SU-DHL-6 (cell line): Measurements from ENCODE around the gene SELENON.

Source experiments
- H2AFZ ChIP-seq: fragments of 200-600 bp; sonication (generic); 2 replicates; pipeline ENCODE4 v1.6.1; 2014; ENCODE audit warnings: low read depth, mild to moderate bottlenecking, moderate library complexity, mixed read lengths, antibody characterized with exemption, low read length; ENCODE audit not compliant: severe bottlenecking
- H3F3A ChIP-seq: fragments of 200-600 bp; shearing (Covaris generic); 2 replicates; pipeline ENCODE4 v1.6.0; 2016; ENCODE audit warnings: antibody characterized with exemption, mild to moderate bottlenecking; ENCODE audit not compliant: insufficient read depth
- H3K27ac ChIP-seq: fragments of 200-600 bp; sonication (generic); 2 replicates; pipeline ENCODE4 v1.5.1; 2016; ENCODE audit warnings: low read depth, mild to moderate bottlenecking, low read length, moderate library complexity, mixed read lengths
- H3K27me3 ChIP-seq: fragments of 200-600 bp; sonication (generic), shearing (Covaris generic); 2 replicates; pipeline ENCODE4 v1.6.0; 2014; ENCODE audit warnings: mild to moderate bottlenecking, low read length
- H3K36me3 ChIP-seq: fragments of 200-600 bp; sonication (generic); 2 replicates; pipeline ENCODE4 v1.6.1; 2014; ENCODE audit warnings: mild to moderate bottlenecking, low read length, mixed read lengths
- H3K4me2 ChIP-seq: fragments of 300-600, 200-600 bp; shearing (Covaris generic), sonication (generic); 2 replicates; pipeline ENCODE4 v1.6.0; 2014; ENCODE audit warnings: low read length, low read depth, mild to moderate bottlenecking; ENCODE audit not compliant: poor library complexity, severe bottlenecking
- H3K4me3 ChIP-seq: fragments of 200-600 bp; sonication (generic); 2 replicates; pipeline ENCODE4 v1.5.1; 2014; ENCODE audit warnings: antibody characterized with exemption, low read length, mild to moderate bottlenecking, mixed read lengths; ENCODE audit not compliant: insufficient read depth, poor library complexity, severe bottlenecking
- H3K79me2 ChIP-seq: fragments of 200-600 bp; sonication (generic); 2 replicates; pipeline ENCODE4 v1.6.1; 2014; ENCODE audit warnings: mild to moderate bottlenecking, low read length, moderate library complexity; ENCODE audit not compliant: insufficient read depth
- H3K9ac ChIP-seq: fragments of 200-600 bp; sonication (generic); 2 replicates; pipeline ENCODE4 v1.7.0; 2014; ENCODE audit warnings: mild to moderate bottlenecking, low read length
- H3K9me2 ChIP-seq: fragments of 200-600 bp; sonication (generic); replicated peaks from 2 replicates; pipeline ENCODE4 v1.6.1; 2014; ENCODE audit warnings: low read length; ENCODE audit not compliant: insufficient read depth
- H3K9me3 ChIP-seq: fragments of 200-600 bp; sonication (generic); 2 replicates; pipeline ENCODE4 v1.6.1; 2014; ENCODE audit warnings: low read length, mixed read lengths; ENCODE audit not compliant: insufficient read depth
- H4K20me1 ChIP-seq: fragments of 200-600 bp; sonication (generic); 2 replicates; pipeline ENCODE4 v1.6.1; 2014; ENCODE audit warnings: low read depth, mild to moderate bottlenecking, antibody characterized with exemption, low read length, moderate library complexity, mixed read lengths
- EZH2phosphoT487 ChIP-seq: fragments of 200-600 bp; sonication (generic), shearing (Covaris generic); conservative IDR thresholded peaks from 2 replicates; pipeline ENCODE4 v1.6.1; 2018; ENCODE audit warnings: mild to moderate bottlenecking, antibody characterized with exemption, low read length, moderate library complexity, mixed read lengths
- TF ChIP-seq, protein P1 (sequence below): fragments of 200-600 bp; sonication (generic); IDR thresholded peaks from one replicate; pipeline ENCODE4 v1.5.1; 2017; ENCODE audit warnings: antibody characterized with exemption, mild to moderate bottlenecking, low read length, moderate library complexity; ENCODE audit not compliant: insufficient read depth, poor library complexity, severe bottlenecking

SELENON gene

DNA sequence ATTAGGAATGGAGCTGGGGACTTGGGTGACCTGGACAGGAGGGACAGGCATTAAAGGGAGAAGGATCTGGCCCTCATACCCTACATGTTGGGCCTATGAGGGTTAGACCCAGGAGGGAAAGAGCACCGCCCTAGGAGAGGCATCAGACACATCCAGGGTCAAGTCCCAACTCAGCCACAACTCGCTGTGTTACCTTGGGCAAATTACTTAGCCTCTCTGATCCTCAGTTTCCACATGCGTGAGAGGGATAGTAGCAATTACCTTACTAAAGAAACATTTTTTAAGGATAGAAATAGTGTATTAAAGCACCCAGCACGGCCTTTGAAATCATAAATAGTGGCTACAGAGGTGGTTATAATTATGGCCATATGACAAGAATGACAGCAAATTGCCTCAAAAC, 20.1 kb upstream of the SELENON start:
- Histone ChIP-seq H3K27me3 (no peaks in the 10 kb centered on the region), H3K27ac (no peak overlapping the region), H3K4me2 (no peak overlapping the region), H3K79me2 (no peaks in the 10 kb centered on the region), H3K9me3 (no peaks in the 10 kb centered on the region), H3K9me2 (no peaks in the 10 kb centered on the region), H3K9ac (no peak overlapping the region), H3K36me3 (no peaks in the 10 kb centered on the region), H2AFZ (no peak overlapping the region), H3K4me3 (no peak overlapping the region), H3F3A (no peaks in the 10 kb centered on the region), H4K20me1 (no peaks in the 10 kb centered on the region)
- TF ChIP-seq EZH2phosphoT487: no peak
- TF ChIP-seq, protein P1, sequence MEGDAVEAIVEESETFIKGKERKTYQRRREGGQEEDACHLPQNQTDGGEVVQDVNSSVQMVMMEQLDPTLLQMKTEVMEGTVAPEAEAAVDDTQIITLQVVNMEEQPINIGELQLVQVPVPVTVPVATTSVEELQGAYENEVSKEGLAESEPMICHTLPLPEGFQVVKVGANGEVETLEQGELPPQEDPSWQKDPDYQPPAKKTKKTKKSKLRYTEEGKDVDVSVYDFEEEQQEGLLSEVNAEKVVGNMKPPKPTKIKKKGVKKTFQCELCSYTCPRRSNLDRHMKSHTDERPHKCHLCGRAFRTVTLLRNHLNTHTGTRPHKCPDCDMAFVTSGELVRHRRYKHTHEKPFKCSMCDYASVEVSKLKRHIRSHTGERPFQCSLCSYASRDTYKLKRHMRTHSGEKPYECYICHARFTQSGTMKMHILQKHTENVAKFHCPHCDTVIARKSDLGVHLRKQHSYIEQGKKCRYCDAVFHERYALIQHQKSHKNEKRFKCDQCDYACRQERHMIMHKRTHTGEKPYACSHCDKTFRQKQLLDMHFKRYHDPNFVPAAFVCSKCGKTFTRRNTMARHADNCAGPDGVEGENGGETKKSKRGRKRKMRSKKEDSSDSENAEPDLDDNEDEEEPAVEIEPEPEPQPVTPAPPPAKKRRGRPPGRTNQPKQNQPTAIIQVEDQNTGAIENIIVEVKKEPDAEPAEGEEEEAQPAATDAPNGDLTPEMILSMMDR: no peak

DNA sequence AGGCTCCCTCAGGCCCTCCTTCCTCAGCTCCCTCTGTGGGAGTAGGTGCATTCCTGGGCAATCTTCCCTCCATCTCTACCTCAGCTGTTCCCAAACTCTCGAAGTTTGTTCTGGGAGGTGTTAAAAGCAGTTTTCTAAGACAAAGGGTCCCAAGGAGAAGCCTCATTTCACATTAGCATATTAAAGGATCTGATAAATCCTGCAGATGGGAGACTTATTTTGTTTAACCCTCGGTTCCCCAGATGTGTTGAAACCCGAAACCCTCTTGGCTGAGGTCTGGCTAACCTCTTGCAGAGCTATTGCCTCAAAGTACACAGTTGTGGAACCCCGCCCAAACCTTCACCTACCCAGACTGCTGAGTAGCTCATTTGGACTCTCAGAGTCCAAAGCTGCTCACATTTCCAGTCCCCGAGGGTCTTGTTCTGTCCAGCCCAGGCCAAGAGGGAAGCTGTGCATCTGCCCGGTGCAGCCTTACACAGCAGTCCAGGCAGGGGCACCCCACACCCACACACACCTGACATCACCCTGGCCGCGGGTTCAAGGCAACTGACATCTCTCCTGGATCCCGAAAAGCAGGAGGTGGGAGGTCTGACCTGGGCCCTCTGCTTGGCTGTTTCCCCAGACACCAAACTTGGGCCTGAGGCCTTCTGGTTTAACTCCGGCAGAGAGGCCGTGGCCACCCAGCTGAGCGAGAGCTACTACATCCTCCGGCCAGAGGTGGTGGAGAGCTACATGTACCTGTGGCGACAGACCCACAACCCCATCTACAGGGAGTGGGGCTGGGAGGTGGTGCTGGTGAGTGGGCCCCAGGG, 19.5 kb upstream of the SELENON start:
- Histone ChIP-seq H3K27me3 (no peaks in the 10 kb centered on the region), H3K4me2 (no peak overlapping the region), H3F3A (no peaks in the 10 kb centered on the region), H2AFZ (no peak overlapping the region), H3K79me2 (no peaks in the 10 kb centered on the region), H3K9me2 (no peaks in the 10 kb centered on the region), H3K9me3 (no peaks in the 10 kb centered on the region), H3K36me3 (no peaks in the 10 kb centered on the region), H3K9ac (no peak overlapping the region), H3K4me3 (no peak overlapping the region), H4K20me1 (no peaks in the 10 kb centered on the region), H3K27ac (no peak overlapping the region)
- TF ChIP-seq EZH2phosphoT487: no peak
- TF ChIP-seq, protein P1: no peak

DNA sequence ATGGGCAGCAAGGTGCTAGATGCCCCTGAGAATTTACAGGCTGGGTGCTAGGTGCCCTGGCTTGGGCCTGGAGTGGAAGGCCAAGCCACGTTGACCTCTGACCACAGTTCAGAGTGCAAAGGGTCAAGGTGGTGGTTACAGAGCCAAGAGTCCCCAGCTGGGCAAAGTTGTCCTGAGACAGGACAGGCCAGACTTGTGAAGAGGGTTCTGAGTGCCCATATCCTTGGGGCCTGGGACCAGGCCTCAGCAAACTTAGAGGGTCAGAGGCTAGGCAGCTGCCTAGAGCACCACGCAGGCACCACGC, 18.9 kb upstream of the SELENON start:
- Histone ChIP-seq H4K20me1 (no peaks in the 10 kb centered on the region), H3K79me2 (no peaks in the 10 kb centered on the region), H3K27me3 (no peaks in the 10 kb centered on the region), H3K9me3 (no peaks in the 10 kb centered on the region), H3K4me2 (no peak overlapping the region), H3K9me2 (no peaks in the 10 kb centered on the region), H3K27ac (no peak overlapping the region), H3K4me3 (no peak overlapping the region), H2AFZ (no peak overlapping the region), H3K9ac (no peak overlapping the region), H3K36me3 (no peaks in the 10 kb centered on the region), H3F3A (no peaks in the 10 kb centered on the region)
- TF ChIP-seq EZH2phosphoT487: no peak
- TF ChIP-seq, protein P1: no peak
